HCT116 (cell line): Measurements from ENCODE around the gene RIPOR2. TPM values are rescaled to one million over a fixed set of nuclear protein-coding genes. Genes with fewer than 3 reads are reported as not detected.

Source experiments
- ATAC-seq: fragments of 200-7000 bp; cut with Tn5 transposase; 2 replicates; pipeline ENCODE4 v1.9.1; 2020; ENCODE audit warnings: mild to moderate bottlenecking, moderate library complexity
- BruUV-seq: library from RNA; stranded (reverse); fragments of 400-500 nt; replicated peaks from 2 replicates; lab custom pipeline; 2021; lab: Mats Ljungman, UMichigan
- CTCF ChIA-PET: fragments of 300-600 bp; sonication (Branson Sonifier 250); formaldehyde crosslinking; loops from one replicate; lab custom pipeline; 2021; ENCODE audit warnings: antibody characterized with exemption; lab: Charles Lee
- POLR2A ChIA-PET: fragments of 300-600, 350-600 bp; sonication (Branson Sonifier 250); formaldehyde crosslinking; loops from one replicate; lab custom pipeline; 2021; ENCODE audit warnings: antibody characterized with exemption; lab: Charles Lee
- RAD21 ChIA-PET, 2 experiments: fragments of 300-600 bp; sonication (Branson Sonifier 250); formaldehyde crosslinking; loops; one replicate each; lab custom pipeline; 2023; ENCODE audit warnings: low total read pairs in 2 of 2; ENCODE audit not compliant: uncharacterized antibody in 2 of 2, unreplicated experiment in 2 of 2, low non-redundant PET in 1 of 2; lab: Charles Lee
- DNase-seq: peaks from one replicate; pipeline ENCODE4 v3.0.0-alpha.2; 2010; ENCODE audit warnings: low read depth, low spot score
- H2AFZ ChIP-seq: fragments of 200-600 bp; shearing (Covaris generic), sonication (generic); 2 replicates; pipeline ENCODE4 v1.6.1; 2017; ENCODE audit warnings: low read depth, mixed run types, mixed read lengths, antibody characterized with exemption, low read length; ENCODE audit not compliant: poor library complexity, severe bottlenecking
- H3K27ac ChIP-seq: 2 replicates; pipeline ENCODE4 v1.5.1; 2012; ENCODE audit warnings: low read depth, low read length
- H3K27me3 ChIP-seq: fragments of 200-600 bp; sonication (generic); 2 replicates; pipeline ENCODE4 v1.6.1; 2016; ENCODE audit warnings: mixed run types, low read length, mixed read lengths; ENCODE audit not compliant: insufficient read depth
- H3K36me3 ChIP-seq, 2 experiments: fragments of 200-500 bp in 1 of 2; fragments of 200-600 bp in 1 of 2; sonication (Bioruptor generic) in 1 of 2; sonication (generic) in 1 of 2; 2 replicates each; pipeline versions ENCODE4 v1.5.1 to v1.6.1; 2014 to 2016; ENCODE audit warnings: low read length in 2 of 2, inconsistent platforms in 1 of 2, mixed read lengths in 1 of 2, mixed run types in 1 of 2; ENCODE audit not compliant: insufficient read depth in 2 of 2, control insufficient read depth in 1 of 2
- H3K4me1 ChIP-seq, 2 experiments: fragments of 200-600 bp in 1 of 2; sonication (generic) in 1 of 2; 2 replicates each; pipeline versions ENCODE4 v1.5.1 to v1.6.1; 2012 to 2017; ENCODE audit warnings: low read length in 2 of 2, inconsistent platforms in 1 of 2, mild to moderate bottlenecking in 1 of 2, mixed read lengths in 1 of 2, mixed run types in 1 of 2, moderate library complexity in 1 of 2; ENCODE audit not compliant: insufficient read depth in 2 of 2, control insufficient read depth in 1 of 2
- H3K4me2 ChIP-seq: fragments of 200-600 bp; sonication (generic); 2 replicates; pipeline ENCODE4 v1.6.1; 2017; ENCODE audit warnings: mixed run types, low read length, mixed read lengths
- H3K4me3 ChIP-seq, 2 experiments: fragments of 200-600 bp in 1 of 2; sonication (generic) in 1 of 2; replicated peaks in 1 of 2; 2 replicates each; pipeline ENCODE4 v1.5.1; 2011 to 2016; ENCODE audit warnings: low read length in 2 of 2, control low read depth in 1 of 2, low read depth in 1 of 2, mild to moderate bottlenecking in 1 of 2, mixed read lengths in 1 of 2, mixed run types in 1 of 2
- H3K79me2 ChIP-seq: fragments of 200-600 bp; sonication (generic); 2 replicates; pipeline ENCODE4 v1.6.1; 2017; ENCODE audit warnings: mild to moderate bottlenecking, mixed run types, low read length, moderate library complexity, mixed read lengths; ENCODE audit not compliant: insufficient read depth
- H3K9ac ChIP-seq: fragments of 200-600 bp; sonication (generic); 2 replicates; pipeline ENCODE4 v1.6.1; 2016; ENCODE audit warnings: low read length, mixed read lengths
- H3K9me2 ChIP-seq: fragments of 200-600 bp; sonication (generic), shearing (Covaris generic); 2 replicates; pipeline ENCODE4 v1.6.1; 2017; ENCODE audit warnings: mixed run types, mild to moderate bottlenecking, moderate library complexity; ENCODE audit not compliant: insufficient read depth
- H3K9me3 ChIP-seq, 2 experiments: fragments of 200-500 bp in 1 of 2; fragments of 200-600 bp in 1 of 2; sonication (Bioruptor generic) in 1 of 2; sonication (generic) in 1 of 2; 2 replicates each; pipeline ENCODE4 v1.6.1; 2014 to 2017; ENCODE audit warnings: low read length in 2 of 2, mixed read lengths in 2 of 2, inconsistent platforms in 1 of 2, low read depth in 1 of 2, mild to moderate bottlenecking in 1 of 2, mixed run types in 1 of 2, moderate library complexity in 1 of 2; ENCODE audit not compliant: control insufficient read depth in 1 of 2, insufficient read depth in 1 of 2
- H4K20me1 ChIP-seq: fragments of 200-600 bp; sonication (generic), shearing (Covaris generic); 2 replicates; pipeline ENCODE4 v1.6.1; 2017; ENCODE audit warnings: mixed run types, mild to moderate bottlenecking, moderate library complexity; ENCODE audit not compliant: insufficient read depth
- EZH2 ChIP-seq: fragments of 200-600 bp; sonication (generic); IDR thresholded peaks from 2 replicates; pipeline ENCODE4 v1.6.1; 2017; ENCODE audit warnings: antibody characterized with exemption, mixed run types
- EZH2phosphoT487 ChIP-seq: fragments of 200-600 bp; IDR thresholded peaks from 2 replicates; pipeline ENCODE4 v1.6.1; 2018; ENCODE audit warnings: antibody characterized with exemption, borderline replicate concordance
- FOSL1 ChIP-seq: IDR thresholded peaks from 2 replicates; pipeline ENCODE4 v1.6.1; 2012; ENCODE audit warnings: low read depth
- SIN3A ChIP-seq: IDR thresholded peaks from 2 replicates; pipeline ENCODE4 v1.6.1; 2012; ENCODE audit warnings: low read depth
- SRF ChIP-seq: IDR thresholded peaks from 2 replicates; pipeline ENCODE4 v1.6.1; 2012; ENCODE audit warnings: low read depth
- YY1 ChIP-seq: IDR thresholded peaks from 2 replicates; pipeline ENCODE4 v1.6.1; 2011; ENCODE audit warnings: low read length, low read depth, moderate library complexity, mild to moderate bottlenecking; ENCODE audit not compliant: insufficient replicate concordance; ENCODE audit errors: extremely low read depth
- ZFX ChIP-seq: fragments of 450-650 bp; IDR thresholded peaks from 2 replicates; pipeline ENCODE4 v1.6.1; 2017
- intact Hi-C: fragments of 100-400 bp; cut with micrococcal nuclease; formaldehyde crosslinking; loops from 2 replicates; pipeline ENCODE4 v1.10.0; 2022
- total RNA-seq: library from RNA; stranded (reverse); gene quantifications from one replicate; pipeline ENCODE4 v1.2.1, GENCODE V29; 2021; ENCODE audit not compliant: unreplicated experiment
- TF ChIP-seq, protein P1 (sequence below): IDR thresholded peaks from 2 replicates; pipeline ENCODE4 v1.6.1; 2011; ENCODE audit warnings: mild to moderate bottlenecking, low read length, moderate library complexity; ENCODE audit not compliant: insufficient replicate concordance; ENCODE audit errors: extremely low read depth

RIPOR2 gene
- total RNA-seq, 1 experiment from 2014 or later = 0.44 TPM

DNA sequence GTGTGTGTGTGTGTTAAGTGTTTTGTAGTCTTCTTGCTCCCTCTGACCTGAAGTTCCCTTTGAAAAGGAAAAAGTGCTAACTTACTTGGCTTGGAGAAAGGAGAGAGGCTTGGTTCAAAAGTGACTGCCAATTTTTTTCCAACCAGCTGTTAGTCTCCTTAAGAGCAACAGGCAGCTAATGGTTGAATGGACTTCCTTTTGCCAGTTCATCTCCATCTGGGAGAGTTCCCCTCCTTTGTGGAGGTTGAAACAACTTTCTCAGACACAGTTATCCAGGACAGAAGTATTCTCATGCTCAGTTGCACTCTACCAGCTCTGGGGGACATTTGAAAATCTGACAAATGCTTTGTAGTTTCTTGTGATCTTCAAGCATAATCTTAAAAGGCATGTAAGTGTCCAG, 4.5 kb downstream of the RIPOR2 start:
- Histone ChIP-seq H3K9me3 (no peaks in the 10 kb centered on the region), H3K36me3 (no peaks in the 10 kb centered on the region), H2AFZ (no peak overlapping the region), H3K79me2 (no peaks in the 10 kb centered on the region)
- POLR2A ChIA-PET = no interaction called here
- no peak for ATAC-seq
- TF ChIP-seq EZH2 (no peak), FOSL1 (no peak), SIN3A (no peak), ZFX (no peak), SRF (no peak), EZH2phosphoT487 (no peak), YY1 (no peak)
- TF ChIP-seq, protein P1, sequence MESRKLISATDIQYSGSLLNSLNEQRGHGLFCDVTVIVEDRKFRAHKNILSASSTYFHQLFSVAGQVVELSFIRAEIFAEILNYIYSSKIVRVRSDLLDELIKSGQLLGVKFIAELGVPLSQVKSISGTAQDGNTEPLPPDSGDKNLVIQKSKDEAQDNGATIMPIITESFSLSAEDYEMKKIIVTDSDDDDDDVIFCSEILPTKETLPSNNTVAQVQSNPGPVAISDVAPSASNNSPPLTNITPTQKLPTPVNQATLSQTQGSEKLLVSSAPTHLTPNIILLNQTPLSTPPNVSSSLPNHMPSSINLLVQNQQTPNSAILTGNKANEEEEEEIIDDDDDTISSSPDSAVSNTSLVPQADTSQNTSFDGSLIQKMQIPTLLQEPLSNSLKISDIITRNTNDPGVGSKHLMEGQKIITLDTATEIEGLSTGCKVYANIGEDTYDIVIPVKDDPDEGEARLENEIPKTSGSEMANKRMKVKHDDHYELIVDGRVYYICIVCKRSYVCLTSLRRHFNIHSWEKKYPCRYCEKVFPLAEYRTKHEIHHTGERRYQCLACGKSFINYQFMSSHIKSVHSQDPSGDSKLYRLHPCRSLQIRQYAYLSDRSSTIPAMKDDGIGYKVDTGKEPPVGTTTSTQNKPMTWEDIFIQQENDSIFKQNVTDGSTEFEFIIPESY = no peak
- TF ChIP-seq, all 23 proteins: peak for 0
- no peaks in the 10 kb centered on the region; a peak in 1 of 4 replicates for H3K4me1 ChIP-seq
- RAD21 ChIA-PET = no interaction called here
- H3K27ac ChIP-seq = no peak overlapping the region
- H3K9ac ChIP-seq = no peak overlapping the region
- no peaks in the 10 kb centered on the region for H3K9me2 ChIP-seq
- no peak overlapping the region for H3K4me2 ChIP-seq
- peaks cover 8% of the 10 kb centered on the region; the same call in 1 of the 2 replicates for H3K27me3 ChIP-seq
- CTCF ChIA-PET = interaction anchor here (0.8 kb wide), 1 partner anchor 510 kb away, joined by 3 read pairs; no protein-coding TSS in a partner anchor
- no peaks in the 10 kb centered on the region for H4K20me1 ChIP-seq
- H3K4me3 ChIP-seq = no peak overlapping the region
- intact Hi-C loops = no loop called here
- no TSS peak for BruUV-seq
- no peak for DNase-seq

DNA sequence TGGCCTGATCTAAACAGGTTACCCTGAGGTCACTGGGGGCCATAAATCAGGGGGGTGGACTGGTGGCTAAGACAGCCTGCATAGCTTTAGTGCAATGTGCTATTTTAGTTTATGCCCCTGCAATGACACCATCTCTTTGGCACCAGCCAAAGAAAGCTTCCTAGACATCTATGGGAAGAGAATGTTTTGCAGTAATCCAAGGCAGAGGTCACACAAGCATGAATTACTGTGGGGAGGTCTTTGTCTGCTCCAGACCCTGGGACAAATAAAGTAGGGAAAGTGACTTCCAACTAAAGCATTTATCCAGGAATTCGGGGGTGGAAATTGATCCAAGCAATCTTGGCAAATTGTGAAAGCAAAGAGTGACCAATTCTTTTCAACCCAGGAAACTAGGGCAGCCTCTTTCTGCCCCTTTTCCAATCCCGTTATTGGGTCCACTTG, 5.3 kb downstream of the RIPOR2 start:
- H3K27ac ChIP-seq = no peak overlapping the region
- no peaks in the 10 kb centered on the region for H3K79me2 ChIP-seq
- H3K4me1 ChIP-seq = no peaks in the 10 kb centered on the region; a peak in 1 of 4 replicates
- no peak overlapping the region for H3K9ac ChIP-seq
- H3K9me3 ChIP-seq = no peaks in the 10 kb centered on the region
- DNase-seq (no peak), ATAC-seq (no peak)
- H3K4me2 ChIP-seq = no peak overlapping the region
- POLR2A ChIA-PET = no interaction called here
- H3K27me3 ChIP-seq = peaks cover 8% of the 10 kb centered on the region; the same call in 1 of the 2 replicates
- intact Hi-C loops = no loop called here
- CTCF ChIA-PET = no interaction called here
- RAD21 ChIA-PET = no interaction called here
- H3K36me3 ChIP-seq = no peaks in the 10 kb centered on the region
- no peaks in the 10 kb centered on the region for H4K20me1 ChIP-seq
- no peak overlapping the region for H2AFZ ChIP-seq
- H3K4me3 ChIP-seq = no peak overlapping the region
- TF ChIP-seq EZH2phosphoT487 = no peak
- BruUV-seq = no TSS peak
- H3K9me2 ChIP-seq = no peaks in the 10 kb centered on the region
